Ramos (cell line): ENCODE results near the gene FAM184B.

Source experiments
- in situ Hi-C: fragments of 300-500 bp; cut with MboI; formaldehyde crosslinking; loops from one replicate; pipeline ENCODE4 v1.14.3; 2022; ENCODE audit warnings: low sequenced_read_pairs; ENCODE audit not compliant: unreplicated experiment

Gene FAM184B

GRCh38 chr4:17647176-17647806 lies 134.1 kb downstream of the FAM184B start:
- in situ Hi-C loops, result no loop called here

- in situ Hi-C loops, result no loop called here
Observed at GRCh38 chr4:17646693-17647092, 134.7 kb downstream of the FAM184B start.

GRCh38 chr4:17642398-17642783 lies 139.0 kb downstream of the FAM184B start:
- in situ Hi-C loops, result no loop called here

- in situ Hi-C loops, result loop anchor here (5.0 kb wide), 1 partner anchor 92 kb away; no protein-coding TSS in a partner anchor
Observed at GRCh38 chr4:17639136-17639535, 142.3 kb downstream of the FAM184B start.

GRCh38 chr4:17636696-17637622 lies 144.5 kb downstream of the FAM184B start:
- in situ Hi-C loops, result loop anchor here (5.0 kb wide), 1 partner anchor 90 kb away; no protein-coding TSS in a partner anchor

GRCh38 chr4:17636341-17636695 lies 145.1 kb downstream of the FAM184B start:
- in situ Hi-C loops, result loop anchor here (5.0 kb wide), 1 partner anchor 89 kb away; no protein-coding TSS in a partner anchor

- in situ Hi-C loops, result loop anchor here (5.0 kb wide), 1 partner anchor 88 kb away; no protein-coding TSS in a partner anchor
Observed at GRCh38 chr4:17635056-17635455, 146.4 kb downstream of the FAM184B start.

- in situ Hi-C loops, result no loop called here
Observed at GRCh38 chr4:17633600-17633999, 147.8 kb downstream of the FAM184B start.

GRCh38 chr4:17630228-17630627 lies 151.2 kb downstream of the FAM184B start:
- in situ Hi-C loops, result no loop called here

- in situ Hi-C loops, result no loop called here
Observed at GRCh38 chr4:17624821-17625220, 156.6 kb downstream of the FAM184B start.

GRCh38 chr4:17623451-17624001 lies 157.9 kb downstream of the FAM184B start:
- in situ Hi-C loops, result no loop called here

GRCh38 chr4:17619416-17620105 lies 161.9 kb downstream of the FAM184B start:
- in situ Hi-C loops, result no loop called here

- in situ Hi-C loops, result no loop called here
Observed at GRCh38 chr4:17618926-17619325, 162.5 kb downstream of the FAM184B start.

- in situ Hi-C loops, result no loop called here
Observed at GRCh38 chr4:17616283-17616682, 165.1 kb downstream of the FAM184B start.

GRCh38 chr4:17614416-17615299 lies 166.8 kb downstream of the FAM184B start, which contains the start of gene MED28:
Gene MED28 (plus strand): TSS chr4:17614641. CDS start chr4:17614655, 14 bp downstream.
- in situ Hi-C loops, result no loop called here

- in situ Hi-C loops, result no loop called here
Observed at GRCh38 chr4:17613761-17614415, 167.5 kb downstream of the FAM184B start.

GRCh38 chr4:17605236-17605635 lies 176.2 kb downstream of the FAM184B start:
- in situ Hi-C loops, result no loop called here

GRCh38 chr4:17599826-17600225 lies 181.6 kb downstream of the FAM184B start:
- in situ Hi-C loops, result no loop called here

- in situ Hi-C loops, result no loop called here
Observed at GRCh38 chr4:17597517-17597916, 183.9 kb downstream of the FAM184B start.
